ENCODE results near the gene GC.
"Not testable (repeated sequence)": the region's sequence is repeated elsewhere in the genome, so short reads cannot be mapped to it uniquely, and the experiment has no call there.

Gene GC

DNA sequence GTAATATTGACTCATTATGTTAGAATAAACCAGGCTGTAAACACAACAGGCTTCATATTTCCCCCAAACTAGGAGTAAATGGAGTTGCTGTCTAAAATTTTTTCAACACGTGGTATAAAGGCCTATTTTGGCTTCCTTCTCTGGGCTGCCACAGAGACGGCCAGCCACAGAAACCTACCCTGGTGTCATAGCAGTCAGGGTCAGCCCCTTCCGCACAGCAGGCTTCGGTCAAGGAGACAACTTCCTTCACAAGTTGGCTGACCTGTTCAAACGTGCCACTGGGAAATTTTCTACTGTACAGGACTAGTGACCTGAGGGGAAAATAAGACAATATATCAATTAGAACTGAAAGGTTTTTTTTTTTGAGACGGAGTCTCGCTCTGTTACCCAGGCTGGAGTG lies 15.8 kb downstream of the GC start:
- DNase-seq (ENCODE audit: low read depth in 2 of 3, low spot score in 2 of 3), result no peak

DNA sequence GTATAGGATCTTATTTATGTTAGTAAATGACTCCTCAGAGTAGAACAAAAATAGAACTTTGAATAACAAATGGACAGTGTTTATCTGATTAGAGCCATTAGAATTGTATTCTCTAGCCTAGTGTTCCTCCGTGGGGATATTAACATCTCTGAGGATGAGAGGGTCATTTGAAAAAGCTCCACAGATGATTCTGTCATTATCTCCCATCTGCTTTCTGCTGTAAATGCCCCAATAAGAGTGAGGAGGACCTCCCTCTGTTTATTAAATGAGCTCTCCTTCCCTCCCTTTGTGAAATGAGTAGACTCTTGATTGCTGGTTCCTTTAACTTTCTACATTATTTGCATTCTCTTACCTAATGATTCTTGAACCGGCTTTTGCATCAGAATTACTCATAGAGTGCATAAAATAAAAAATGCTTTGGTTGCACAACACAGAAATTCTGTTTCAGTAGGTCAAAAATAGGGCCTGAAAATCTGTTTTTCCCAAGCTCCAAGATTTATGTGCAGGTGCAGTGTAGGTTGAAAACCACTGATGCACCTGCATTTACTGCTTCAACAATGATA lies 18.0 kb downstream of the GC start:
- no peak for DNase-seq (ENCODE audit: low read depth in 2 of 3, low spot score in 2 of 3)

DNA sequence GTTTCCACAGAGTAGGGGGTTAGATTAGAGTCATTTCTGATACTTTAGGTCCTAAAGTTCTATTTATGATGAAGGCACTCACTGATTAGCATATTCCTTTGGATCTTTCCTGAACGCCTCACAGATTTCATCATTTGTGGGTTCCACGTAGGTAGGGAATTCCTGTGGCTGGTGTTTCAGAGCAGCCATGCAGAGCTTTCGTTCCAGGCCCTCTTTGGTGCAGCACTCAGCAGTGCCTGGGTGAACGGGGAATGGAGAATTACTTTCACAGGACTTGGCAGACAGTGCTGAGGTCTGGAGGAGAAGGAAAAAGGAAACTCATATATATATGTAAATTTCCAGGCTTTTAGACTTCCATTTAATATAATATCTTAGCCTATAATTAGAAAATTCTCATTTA lies 18.5 kb downstream of the GC start:
- DNase-seq (ENCODE audit: low read depth in 2 of 3, low spot score in 2 of 3), result no peak

DNA sequence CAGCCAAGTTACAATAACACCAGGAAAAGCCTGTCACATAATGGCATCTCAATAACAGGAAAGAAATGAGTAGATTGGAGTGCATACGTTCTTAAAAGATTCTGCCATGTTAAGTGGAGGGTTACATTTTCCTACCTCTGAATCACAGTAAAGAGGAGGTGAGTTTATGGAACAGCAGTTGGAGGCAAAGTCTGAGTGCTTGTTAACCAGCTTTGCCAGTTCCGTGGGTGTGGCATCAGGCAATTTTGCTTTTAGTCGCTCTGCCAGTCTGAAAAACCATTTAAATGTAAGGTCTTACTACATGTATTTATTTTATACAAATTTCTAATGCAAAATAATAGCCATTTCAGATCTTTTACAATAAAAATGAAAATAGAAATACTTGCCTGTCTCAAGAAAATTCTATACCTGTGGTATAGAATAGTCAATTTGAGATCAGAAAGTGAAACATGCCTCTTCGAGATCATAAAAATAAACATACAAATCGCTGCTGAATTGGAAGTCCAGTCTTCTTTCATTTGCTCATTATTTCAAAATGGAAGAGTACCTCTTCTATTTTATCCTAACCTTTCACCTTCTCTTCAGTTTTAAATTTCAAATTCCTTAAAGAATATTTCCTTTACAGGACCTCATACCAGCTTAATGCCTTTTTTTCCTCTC lies 31.4 kb downstream of the GC start:
- no peak for DNase-seq (ENCODE audit: low read depth in 2 of 3, low spot score in 2 of 3)

DNA sequence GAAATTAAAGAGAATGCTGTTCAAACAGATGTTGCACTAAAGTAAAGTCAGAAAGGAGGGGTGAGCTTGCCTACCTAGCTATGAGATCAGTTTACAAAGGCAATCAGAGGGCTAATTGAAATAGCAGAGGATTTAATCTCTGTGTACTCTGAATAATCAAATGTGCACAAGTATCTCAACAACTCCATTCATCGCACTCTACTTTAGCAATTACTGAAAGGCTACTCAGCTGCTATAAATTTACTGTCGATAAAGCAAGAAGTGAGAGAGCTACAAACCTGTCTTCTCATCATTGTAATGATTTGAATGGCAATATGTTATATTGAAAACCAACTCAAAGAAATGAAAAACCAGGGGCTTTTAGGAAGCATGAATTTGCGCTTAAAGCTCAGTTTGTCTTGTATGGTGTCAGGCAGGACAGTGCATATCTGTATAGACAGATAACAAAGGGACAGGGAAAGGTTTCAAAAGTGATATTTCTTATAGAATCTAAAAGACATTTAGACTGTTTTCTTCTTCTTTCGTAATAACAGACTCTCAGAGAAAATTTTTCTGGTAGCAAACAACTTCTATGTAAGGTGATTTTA lies 34.8 kb downstream of the GC start:
- DNase-seq (ENCODE audit: low read depth in 2 of 3, low spot score in 2 of 3), result no peak

DNA sequence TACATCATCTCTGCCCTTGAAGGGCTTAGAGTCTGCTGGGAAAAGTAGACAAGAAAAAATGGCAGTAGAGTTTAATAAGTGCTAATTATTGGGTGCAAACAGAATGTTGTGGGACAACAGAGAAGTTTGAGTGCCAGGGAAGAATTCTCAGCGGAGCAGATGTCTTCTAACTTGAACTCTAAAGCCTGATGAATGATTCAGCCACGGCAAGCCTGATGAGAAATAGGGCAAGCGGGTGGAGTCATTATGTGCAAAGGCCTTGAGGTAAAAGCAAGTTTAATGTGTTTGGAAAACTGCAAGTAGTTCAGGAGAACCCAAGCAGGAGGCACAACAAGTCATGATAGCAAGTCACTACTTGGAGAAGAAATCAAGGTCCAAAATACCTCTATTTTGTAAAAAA lies 37.5 kb downstream of the GC start:
- no peak for DNase-seq (ENCODE audit: low read depth in 2 of 3, low spot score in 2 of 3)

DNA sequence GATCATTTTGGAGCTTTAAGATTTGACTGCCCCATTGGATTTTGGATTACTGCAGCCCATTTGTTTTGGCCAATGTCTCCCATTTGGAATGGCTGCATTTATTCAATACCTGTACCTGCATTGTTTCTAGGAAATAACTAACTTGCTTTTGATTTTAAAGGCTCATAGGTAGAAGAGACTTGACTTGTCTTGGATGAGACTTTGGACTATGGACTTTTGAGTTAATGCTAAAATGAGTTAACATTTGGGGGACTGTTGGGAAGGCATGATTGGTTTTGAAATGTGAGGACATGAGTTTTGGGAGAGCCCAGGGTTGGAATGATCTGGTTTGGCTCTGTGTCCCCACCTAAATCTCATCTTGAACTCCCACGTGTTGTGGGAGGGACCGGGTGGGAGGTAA lies 45.1 kb downstream of the GC start:
- not testable (repeated sequence) for DNase-seq (ENCODE audit: low read depth in 2 of 3, low spot score in 2 of 3)

DNA sequence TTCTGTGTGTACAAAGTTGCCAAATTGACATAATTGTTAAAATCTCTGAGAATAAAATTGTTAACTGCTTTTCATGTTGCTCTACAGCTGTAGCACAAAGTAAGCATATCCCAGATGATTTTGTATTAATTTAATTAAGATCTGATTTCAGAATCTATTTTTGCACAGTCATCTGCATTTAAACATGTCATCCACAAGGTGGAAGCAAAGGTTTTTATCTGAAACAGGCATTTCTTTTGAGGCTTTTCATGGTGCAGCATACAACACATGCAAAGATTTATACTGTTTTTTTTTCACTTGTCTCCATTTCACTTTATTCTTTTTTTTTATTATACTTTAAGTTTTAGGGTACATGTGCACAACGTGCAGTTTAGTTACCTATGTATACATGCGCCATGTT lies 51.2 kb downstream of the GC start:
- no peak for DNase-seq (ENCODE audit: low read depth in 2 of 3, low spot score in 2 of 3)

DNA sequence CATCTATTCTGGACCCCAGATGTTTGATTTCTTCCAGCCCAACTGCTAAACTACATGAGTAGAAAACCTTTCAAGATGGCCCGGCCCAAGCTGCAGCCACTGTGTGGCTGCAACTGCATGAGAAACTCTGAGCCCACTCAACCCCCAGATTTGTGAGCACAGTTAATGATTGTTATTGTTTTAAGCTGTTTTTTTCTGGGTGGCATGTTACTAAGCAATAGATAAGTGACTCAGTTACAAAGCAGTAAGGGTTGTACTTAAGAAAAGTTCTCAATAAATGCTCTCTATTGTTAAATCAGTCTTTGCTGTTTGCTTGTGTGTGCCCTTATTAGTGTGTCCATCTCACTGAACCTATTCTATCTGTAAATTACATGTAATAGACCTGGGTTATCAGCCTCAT lies 51.8 kb downstream of the GC start:
- DNase-seq (ENCODE audit: low read depth in 2 of 3, low spot score in 2 of 3), result no peak

DNA sequence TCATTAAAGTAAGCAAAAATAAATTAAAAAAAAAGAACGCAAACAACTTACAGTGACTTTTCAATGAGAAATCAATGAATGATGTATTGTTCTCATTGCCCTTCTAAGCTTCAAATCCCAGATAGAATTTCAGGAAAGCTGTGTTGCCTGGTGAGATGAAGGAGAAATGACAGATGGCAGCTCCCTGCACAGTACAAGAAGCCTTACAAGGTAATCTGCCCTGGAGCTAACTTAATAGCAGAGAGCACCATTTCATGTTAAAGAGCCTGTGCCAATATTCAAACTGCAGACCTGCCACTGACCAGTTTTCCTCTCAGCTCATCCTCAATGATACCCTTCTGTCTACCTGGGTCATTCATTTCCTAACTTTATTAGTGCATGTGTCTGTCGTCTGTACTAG lies 54.0 kb downstream of the GC start:
- no peak for DNase-seq (ENCODE audit: low read depth in 2 of 3, low spot score in 2 of 3)

DNA sequence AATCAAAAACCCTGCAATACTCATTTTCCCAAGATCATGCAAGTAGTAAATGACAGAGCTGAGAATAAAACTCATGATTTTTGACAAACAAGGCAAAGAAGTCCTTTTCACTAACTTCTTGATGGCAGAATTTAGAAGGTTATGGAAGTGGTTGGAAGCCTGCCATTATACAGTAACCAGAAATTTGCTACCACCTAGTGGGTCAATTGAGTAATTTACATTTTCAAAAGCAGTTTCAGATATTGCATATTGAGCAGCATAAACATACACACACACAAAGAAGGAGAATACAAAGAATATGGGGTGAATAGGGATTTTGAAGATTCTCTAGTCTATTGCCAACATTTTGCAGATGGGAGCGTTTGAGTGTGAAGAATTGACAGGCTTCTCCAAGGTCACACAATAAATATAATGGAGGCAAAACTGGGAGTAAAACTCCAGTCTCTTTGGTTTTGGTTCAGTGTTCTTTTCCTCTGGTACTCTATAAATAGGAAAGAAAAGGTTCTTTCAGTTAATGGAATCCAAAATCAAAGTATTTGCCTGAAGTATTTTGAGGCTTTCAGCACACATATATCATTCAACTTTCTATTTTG lies 70.2 kb downstream of the GC start:
- no peak for DNase-seq (ENCODE audit: low read depth in 2 of 3, low spot score in 2 of 3)

DNA sequence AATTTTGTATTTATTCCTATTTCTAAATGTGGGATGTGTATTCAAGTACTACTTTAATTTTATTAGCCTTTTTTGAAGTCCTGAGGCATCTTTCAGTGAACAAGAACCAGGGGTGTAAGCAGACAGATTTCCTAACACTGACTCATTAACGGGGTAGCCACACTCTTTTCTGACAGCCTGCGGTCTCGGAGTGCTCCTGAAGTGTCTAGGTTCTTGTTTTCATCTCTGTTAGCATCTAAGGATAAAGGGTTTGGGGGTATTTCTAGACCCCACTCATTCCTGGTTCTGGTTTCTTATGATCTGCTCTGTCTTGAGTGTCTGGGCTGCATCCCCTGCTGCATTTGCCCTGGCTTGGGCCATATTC lies 71.9 kb downstream of the GC start:
- no peak for DNase-seq (ENCODE audit: low read depth in 2 of 3, low spot score in 2 of 3)

DNA sequence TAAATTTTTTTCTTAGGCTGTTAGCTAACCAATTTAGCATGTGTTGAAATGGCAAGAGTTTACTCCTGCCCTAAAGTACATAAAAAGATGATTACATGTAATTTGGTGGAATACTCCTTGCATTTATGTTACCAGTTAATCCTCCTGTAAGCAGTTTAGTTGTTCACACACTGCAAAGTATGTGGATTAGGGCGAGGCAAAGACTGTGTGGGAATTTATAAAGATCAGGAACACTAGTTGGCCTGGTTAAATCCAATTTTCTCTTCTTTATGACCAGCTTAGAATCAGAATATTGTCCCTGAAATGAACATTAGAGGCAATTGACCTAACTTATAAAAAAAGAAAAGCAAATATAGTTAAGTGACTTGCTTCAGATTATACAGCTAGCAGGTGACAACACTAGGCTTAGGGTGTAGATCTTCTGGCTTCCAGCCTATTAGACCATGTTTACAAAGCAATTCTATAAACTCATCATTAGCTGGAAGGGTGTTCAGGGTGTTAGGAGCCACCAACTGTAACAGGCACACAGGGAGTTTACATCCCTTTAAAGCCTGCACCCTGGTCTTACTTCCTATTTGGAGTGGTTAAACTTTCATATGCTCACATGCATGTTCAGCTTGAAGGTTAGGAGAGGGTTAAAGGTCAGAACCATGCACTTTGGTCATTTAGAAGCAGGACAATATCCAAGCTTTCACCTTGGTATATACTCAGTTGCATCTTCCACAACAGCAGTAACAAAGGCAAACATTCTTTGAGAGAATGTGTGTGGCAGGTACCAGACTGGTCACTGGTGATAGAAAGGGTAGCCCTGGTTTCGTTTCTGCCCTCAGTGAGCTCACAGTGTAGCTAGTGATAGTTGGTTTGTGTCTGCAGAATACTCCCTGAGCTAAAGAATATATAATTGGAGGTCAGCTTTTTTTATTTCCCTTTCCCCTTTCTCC lies 72.6 kb downstream of the GC start:
- DNase-seq (ENCODE audit: low read depth in 2 of 3, low spot score in 2 of 3), result no peak

DNA sequence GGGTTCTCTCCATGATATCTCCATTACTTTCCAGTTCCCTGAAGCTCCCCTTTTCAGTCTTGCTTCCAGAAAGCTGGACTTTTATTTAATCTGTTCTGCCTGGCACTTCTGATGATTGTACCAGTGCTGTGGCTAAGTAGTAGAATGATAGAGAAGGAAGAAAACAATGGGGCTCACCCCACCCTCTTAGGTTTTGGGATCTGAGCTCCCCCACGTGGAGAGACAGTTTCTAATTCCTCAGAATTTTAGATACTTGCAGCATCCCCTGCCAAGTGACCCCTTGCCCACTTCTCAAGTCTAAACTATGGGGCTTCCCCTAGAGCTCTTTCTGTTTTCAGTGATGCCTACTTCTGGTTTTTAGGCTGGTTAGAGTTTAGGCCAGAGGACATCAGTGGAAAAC lies 73.9 kb downstream of the GC start:
- DNase-seq (ENCODE audit: low read depth in 2 of 3, low spot score in 2 of 3), result no peak

DNA sequence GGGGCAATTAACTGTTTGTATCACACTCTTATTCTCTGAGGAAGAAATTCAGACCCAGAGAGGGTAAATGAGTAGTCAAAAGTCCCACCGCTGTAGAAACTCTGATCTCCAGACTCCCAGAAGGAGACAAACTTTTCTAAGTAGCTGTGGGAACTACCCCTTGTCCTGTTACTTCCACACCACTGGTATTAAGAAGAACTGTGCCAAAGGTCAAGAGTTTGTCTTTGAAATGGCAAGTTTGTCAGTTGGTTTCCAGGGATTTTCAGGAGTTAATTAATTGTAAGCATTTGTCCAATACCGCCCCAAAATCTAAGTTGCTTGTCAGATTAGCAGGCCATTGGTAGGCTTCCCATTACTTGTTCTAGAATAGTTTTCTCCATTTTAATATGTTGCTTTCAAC lies 85.7 kb downstream of the GC start:
- DNase-seq (ENCODE audit: low read depth in 2 of 3, low spot score in 2 of 3), result no peak

DNA sequence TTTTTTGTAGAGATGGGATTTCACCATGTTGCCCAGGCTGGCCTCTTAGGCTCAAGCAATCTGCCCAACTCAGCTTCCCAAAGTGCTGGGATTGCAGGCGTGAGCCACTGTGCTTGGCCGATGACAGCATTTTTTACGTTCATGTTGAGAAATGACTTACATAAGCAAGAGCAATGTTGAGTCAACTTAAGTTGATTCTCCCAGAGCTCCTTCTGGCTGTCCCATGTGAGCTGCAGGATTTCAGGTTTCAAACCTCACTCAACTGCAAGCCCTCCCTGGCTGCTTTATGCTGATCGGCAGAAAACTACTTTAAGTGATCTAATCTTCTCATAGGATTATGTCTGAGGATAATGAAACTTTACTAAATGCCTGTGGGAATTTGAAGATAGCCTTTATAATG lies 86.8 kb downstream of the GC start:
- no peak for DNase-seq (ENCODE audit: low read depth in 2 of 3, low spot score in 2 of 3)

DNA sequence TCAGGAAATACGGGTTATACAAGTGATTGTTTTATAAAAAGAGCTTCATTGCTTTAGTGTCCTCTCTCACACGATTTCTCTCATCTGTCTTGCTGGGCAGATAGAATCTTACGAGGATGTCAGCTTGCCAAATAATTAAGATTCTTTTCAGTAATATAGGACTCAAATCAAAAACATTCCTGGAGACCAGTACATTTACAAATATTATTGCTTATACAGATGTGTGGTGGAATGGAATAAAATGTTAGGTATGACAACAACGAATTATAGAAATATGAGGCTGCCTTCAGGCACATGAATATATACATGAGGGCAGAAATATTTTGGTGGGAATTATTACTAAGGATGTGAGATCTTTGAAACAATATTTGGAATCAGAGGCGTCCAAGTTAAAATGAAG lies 88.9 kb downstream of the GC start:
- DNase-seq (ENCODE audit: low read depth in 2 of 3, low spot score in 2 of 3), result no peak

DNA sequence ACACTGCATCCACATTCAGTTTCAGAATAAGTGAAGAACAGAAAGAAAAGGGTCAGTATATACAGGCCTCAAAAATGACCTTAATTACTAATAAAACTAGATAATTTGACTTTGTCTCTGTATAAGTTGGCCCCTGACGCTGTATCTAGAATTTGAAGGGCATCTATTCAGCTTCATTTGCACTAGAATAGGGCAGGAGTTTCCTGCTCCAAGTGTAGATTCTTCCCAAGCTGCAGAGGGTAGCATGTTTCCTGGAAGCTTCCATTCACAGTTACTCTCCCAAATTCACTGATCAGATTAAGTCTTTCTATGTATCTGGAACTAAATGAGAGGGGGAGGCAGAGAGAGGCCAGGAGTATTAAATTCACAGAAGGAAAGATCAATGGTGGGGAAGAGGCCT lies 90.9 kb downstream of the GC start:
- no peak for DNase-seq (ENCODE audit: low read depth in 2 of 3, low spot score in 2 of 3)

DNA sequence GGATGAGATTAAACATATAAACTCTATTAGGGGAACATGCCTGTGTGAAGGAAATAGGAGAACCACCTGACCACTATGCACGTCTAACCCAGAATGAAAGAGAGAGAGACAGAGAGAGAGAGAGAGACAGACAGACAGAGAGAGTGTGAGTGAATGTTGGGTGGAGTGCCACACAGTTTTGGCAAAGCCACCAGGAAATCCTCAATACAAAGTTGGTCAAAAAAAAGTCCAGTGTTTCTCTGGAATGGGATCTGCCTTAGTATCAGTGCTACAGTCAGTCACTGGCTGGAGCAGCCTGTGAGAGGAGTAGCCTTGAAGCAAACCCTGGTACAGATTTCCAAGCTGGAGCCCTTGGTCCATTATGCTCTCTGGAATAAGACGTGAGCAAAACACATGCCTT lies 91.7 kb downstream of the GC start:
- no peak for DNase-seq (ENCODE audit: low read depth in 2 of 3, low spot score in 2 of 3)
